HEK293 (cell line): Measurements from ENCODE around the gene WIPI1.

Source experiments
- CTCF ChIA-PET: fragments of 350-600 bp; formaldehyde crosslinking; extraction: SDS; loops from one replicate; lab custom pipeline; 2021; ENCODE audit warnings: antibody characterized with exemption; lab: Yijun Ruan, JAX
- POLR2A ChIA-PET: fragments of 300-600 bp; formaldehyde crosslinking; extraction: SDS; loops from one replicate; lab custom pipeline; 2020; ENCODE audit warnings: antibody characterized with exemption, inconsistent platforms; lab: Yijun Ruan, JAX
- H3K27ac ChIP-seq: fragments of 200-500 bp; sonication (Bioruptor generic); 2 replicates; pipeline ENCODE4 v1.5.1; 2014; ENCODE audit warnings: low read depth, low read length, control low read depth, inconsistent platforms; ENCODE audit errors: extremely low read depth
- H3K36me3 ChIP-seq, 2 experiments: fragments of 200-500 bp in 1 of 2; sonication (Bioruptor generic) in 1 of 2; 1 replicate in 1 of 2; 2 replicates in 1 of 2; pipeline ENCODE4 v1.5.1; 2014 to 2017; ENCODE audit warnings: inconsistent platforms in 2 of 2, low read length in 2 of 2; ENCODE audit not compliant: control insufficient read depth in 2 of 2, insufficient read depth in 1 of 2
- H3K4me1 ChIP-seq: fragments of 200-500 bp; sonication (Bioruptor generic); 2 replicates; pipeline ENCODE4 v1.5.1; 2014; ENCODE audit warnings: mild to moderate bottlenecking, low read length, inconsistent platforms; ENCODE audit not compliant: control insufficient read depth, insufficient read depth
- H3K4me3 ChIP-seq: 2 replicates; pipeline ENCODE4 v1.5.1; 2011; ENCODE audit warnings: low read depth, mild to moderate bottlenecking, control low read depth, low read length, moderate library complexity
- H3K9me3 ChIP-seq: fragments of 200-500 bp; sonication (Bioruptor generic); 2 replicates; pipeline ENCODE4 v1.5.1; 2014; ENCODE audit warnings: low read depth, low read length, inconsistent platforms; ENCODE audit not compliant: control insufficient read depth, insufficient read depth
- CTCF ChIP-seq: fragments of 450-650 bp; formaldehyde crosslinking; IDR thresholded peaks from 2 replicates; pipeline ENCODE4 v1.5.1; 2016; ENCODE audit warnings: missing biosample characterization, missing genetic modification characterization
- GLI2 ChIP-seq: fragments of 450-650 bp; formaldehyde crosslinking; IDR thresholded peaks from 2 replicates; pipeline ENCODE4; 2017; ENCODE audit warnings: missing biosample characterization, missing genetic modification characterization, low read depth, borderline replicate concordance
- PATZ1 ChIP-seq: fragments of 450-650 bp; formaldehyde crosslinking; IDR thresholded peaks from 2 replicates; pipeline ENCODE4 v1.5.1; 2016; ENCODE audit warnings: missing biosample characterization, missing genetic modification characterization
- PBX3 ChIP-seq: sonication (generic); formaldehyde crosslinking; IDR thresholded peaks from 2 replicates; pipeline ENCODE4 v1.8.1; 2022; ENCODE audit warnings: mild to moderate bottlenecking, moderate library complexity, missing genetic modification reagents
- PRDM10 ChIP-seq: fragments of 450-650 bp; formaldehyde crosslinking; IDR thresholded peaks from 2 replicates; pipeline ENCODE4 v1.5.1; 2016; ENCODE audit warnings: missing biosample characterization, missing genetic modification characterization
- PRDM6 ChIP-seq: fragments of 450-650 bp; formaldehyde crosslinking; IDR thresholded peaks from 2 replicates; pipeline ENCODE4 v1.5.1; 2017; ENCODE audit warnings: missing biosample characterization, missing genetic modification characterization
- YY1 ChIP-seq: fragments of 450-650 bp; formaldehyde crosslinking; IDR thresholded peaks from 2 replicates; pipeline ENCODE4 v1.5.1; 2018; ENCODE audit warnings: missing biosample characterization, missing genetic modification characterization
- ZNF155 ChIP-seq: fragments of 450-650 bp; formaldehyde crosslinking; IDR thresholded peaks from 2 replicates; pipeline ENCODE4 v1.5.1; 2016; ENCODE audit warnings: missing biosample characterization, missing genetic modification characterization
- ZNF2 ChIP-seq: fragments of 450-650 bp; formaldehyde crosslinking; IDR thresholded peaks from 2 replicates; pipeline ENCODE4 v1.5.1; 2016; ENCODE audit warnings: missing biosample characterization, missing genetic modification characterization
- ZNF23 ChIP-seq: fragments of 450-650 bp; formaldehyde crosslinking; IDR thresholded peaks from 2 replicates; pipeline ENCODE4 v1.5.1; 2016; ENCODE audit warnings: missing biosample characterization, missing genetic modification characterization, borderline replicate concordance
- ZNF292 ChIP-seq: fragments of 450-650 bp; formaldehyde crosslinking; IDR thresholded peaks from 2 replicates; pipeline ENCODE4 v1.5.1; 2016; ENCODE audit warnings: low read depth, missing biosample characterization, missing genetic modification characterization, borderline replicate concordance
- ZNF362 ChIP-seq: fragments of 450-650 bp; formaldehyde crosslinking; IDR thresholded peaks from 2 replicates; pipeline ENCODE4 v1.5.1; 2016; ENCODE audit warnings: missing biosample characterization, missing genetic modification characterization
- ZNF510 ChIP-seq: fragments of 450-650 bp; formaldehyde crosslinking; IDR thresholded peaks from 2 replicates; pipeline ENCODE4 v1.5.1; 2018; ENCODE audit warnings: mild to moderate bottlenecking, missing genetic modification characterization, missing biosample characterization; ENCODE audit not compliant: insufficient replicate concordance
- ZNF555 ChIP-seq: fragments of 450-650 bp; formaldehyde crosslinking; conservative IDR thresholded peaks from 2 replicates; pipeline ENCODE4 v1.5.1; 2017; ENCODE audit warnings: missing biosample characterization, mild to moderate bottlenecking, missing genetic modification characterization, inconsistent platforms
- ZNF707 ChIP-seq: fragments of 450-650 bp; formaldehyde crosslinking; IDR thresholded peaks from 2 replicates; pipeline ENCODE4 v1.5.1; 2016; ENCODE audit warnings: missing biosample characterization, missing genetic modification characterization
- ZNF768 ChIP-seq: fragments of 450-650 bp; formaldehyde crosslinking; IDR thresholded peaks from 2 replicates; pipeline ENCODE4 v1.5.1; 2018; ENCODE audit warnings: missing biosample characterization, mild to moderate bottlenecking, missing genetic modification characterization
- ZNF776 ChIP-seq: fragments of 450-650 bp; formaldehyde crosslinking; IDR thresholded peaks from 2 replicates; pipeline ENCODE4 v1.5.0; 2017; ENCODE audit warnings: missing biosample characterization, missing genetic modification characterization, borderline replicate concordance
- ZXDB ChIP-seq: fragments of 450-650 bp; formaldehyde crosslinking; IDR thresholded peaks from 2 replicates; pipeline ENCODE4 v1.5.1; 2016; ENCODE audit warnings: missing biosample characterization, missing genetic modification characterization

WIPI1 gene

GRCh38 chr17:68396226-68397107 is 60.8 kb downstream of the WIPI1 start:
- no peaks in the 10 kb centered on the region for H3K9me3 ChIP-seq
- no peaks in the 10 kb centered on the region; the same call in 1 of the 2 replicates for H3K4me1 ChIP-seq
- H3K27ac ChIP-seq: no peak overlapping the region
- ChIA-PET CTCF (interaction anchor here (1.1 kb wide), 2 partner anchors 40 to 104 kb away, joined by 3 to 4 read pairs; no protein-coding TSS in a partner anchor), POLR2A (no interaction called here)
- no peaks in the 10 kb centered on the region for H3K36me3 ChIP-seq
- no peak overlapping the region for H3K4me3 ChIP-seq
- TF ChIP-seq ZNF510 (tag by site-specific recombination) (no peak), ZNF707 (tag by site-specific recombination) (no peak), PBX3 (CRISPR knock-in tag) (no peak), ZNF2 (no peak), ZNF362 (tag by site-specific recombination) (no peak), ZNF155 (tag by site-specific recombination) (no peak), YY1 (tag by site-specific recombination) (no peak), PRDM10 (tag by site-specific recombination) (no peak), PATZ1 (tag by site-specific recombination) (no peak), CTCF (tag by site-specific recombination) (no peak), ZNF776 (tag by site-specific recombination) (no peak), ZNF292 (tag by site-specific recombination) (no peak), ZNF555 (tag by site-specific recombination) (no peak), ZNF768 (tag by site-specific recombination) (no peak), ZNF23 (tag by site-specific recombination) (no peak), ZXDB (tag by site-specific recombination) (no peak), GLI2 (tag by site-specific recombination) (no peak), PRDM6 (tag by site-specific recombination) (no peak)
